ENCODE results near the gene MFF. TPM values are rescaled to one million over a fixed set of nuclear protein-coding genes. Genes with fewer than 3 reads are reported as not detected.

The MFF gene
- polyA plus RNA-seq (2012; ENCODE audit: missing spikeins), result 88.5 TPM

DNA sequence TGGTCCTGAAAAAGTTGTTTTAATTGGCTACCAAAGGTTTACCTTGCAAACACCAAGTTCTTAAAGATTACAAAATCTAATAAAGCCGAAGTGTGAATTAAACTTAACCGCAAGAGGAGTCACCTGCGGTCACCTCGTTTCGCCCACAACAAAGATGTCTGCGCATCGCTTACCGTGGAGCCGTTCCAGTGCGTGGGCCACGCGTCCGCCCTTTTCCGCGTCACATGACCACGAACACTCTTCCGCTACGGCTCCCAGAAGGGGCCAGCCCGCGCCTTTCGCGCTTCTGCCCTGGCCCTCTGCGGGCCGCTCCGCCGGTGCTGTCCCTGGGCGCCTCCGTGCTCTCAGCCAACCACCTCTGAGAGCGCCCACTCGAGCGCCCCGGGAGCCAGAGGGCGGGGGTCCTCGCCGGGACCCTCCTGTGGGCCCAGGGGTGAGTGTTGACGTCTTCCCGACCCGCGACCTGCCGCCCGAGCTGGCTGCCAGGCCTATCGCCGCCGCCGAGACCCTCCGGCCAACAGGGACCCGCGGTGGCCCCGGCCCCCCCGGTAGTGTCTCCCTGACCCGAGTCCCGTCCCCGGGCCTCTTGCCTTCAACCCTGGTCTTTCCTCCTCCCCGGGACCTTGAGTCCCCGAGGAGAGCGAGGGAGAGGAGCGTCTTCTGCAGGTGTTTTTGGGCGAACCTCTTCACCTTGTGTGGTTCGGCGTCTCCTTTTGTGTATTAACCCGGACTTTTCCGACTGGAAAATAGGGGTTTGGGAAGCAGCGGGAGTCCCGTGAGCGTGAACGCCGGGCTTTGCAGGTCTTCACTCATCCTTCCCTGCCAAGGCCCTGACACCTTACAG, at the start of gene MFF:
TSS of gene MFF (plus strand) at position 257 of the 844 bp plus-strand sequence. CDS start 5,415 bp downstream, outside the sequence.
- peak; percentile 49; the same call in 1 of the 2 replicates for TF ChIP-seq POLR2AphosphoS5 (IDR thresholded peaks at IDR 0.05; ENCODE audit: low read depth, low read length)
- TF ChIP-seq TAF1 (IDR thresholded peaks at IDR 0.05; ENCODE audit: borderline replicate concordance, low read depth, low read length), result peak; percentile 69; the same call in 1 of the 2 replicates
- TF ChIP-seq POLR2A (IDR thresholded peaks at IDR 0.05; ENCODE audit: low read depth, low read length), result peak; percentile 81
- FAIRE-seq, result peak; percentile 99
- peak; percentile 74 for DNase-seq (ENCODE audit: insufficient read length)

DNA sequence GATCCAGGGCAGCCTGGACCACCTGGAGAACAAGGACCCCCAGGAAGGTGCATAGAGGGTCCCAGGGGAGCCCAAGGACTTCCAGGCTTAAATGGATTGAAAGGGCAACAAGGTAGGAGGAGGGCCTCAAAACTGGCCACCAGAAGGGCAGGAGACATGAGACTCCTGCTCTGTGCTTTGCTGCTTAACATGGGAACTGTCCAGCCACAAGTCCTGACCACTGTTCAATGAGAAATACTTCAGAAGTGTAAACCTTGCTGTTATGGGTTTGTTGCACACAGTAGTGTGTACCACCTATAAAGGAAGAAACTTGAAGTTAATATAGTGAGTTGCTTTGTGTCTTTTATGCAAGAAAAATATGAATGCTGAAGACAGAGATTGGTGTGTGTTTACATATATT, 44.2 kb upstream of the MFF start:
- TF ChIP-seq POLR2AphosphoS5 (IDR thresholded peaks at IDR 0.05; ENCODE audit: low read depth, low read length), result no peak
- TF ChIP-seq POLR2A (IDR thresholded peaks at IDR 0.05; ENCODE audit: low read depth, low read length), result no peak
- no peak for TF ChIP-seq TAF1 (IDR thresholded peaks at IDR 0.05; ENCODE audit: borderline replicate concordance, low read depth, low read length)
- FAIRE-seq (no peak), DNase-seq (ENCODE audit: insufficient read length) (no peak)

GRCh38 chr2:227285741-227286236, 39.3 kb upstream of the MFF start:
- TF ChIP-seq POLR2A (IDR thresholded peaks at IDR 0.05; ENCODE audit: low read depth, low read length), result no peak
- TF ChIP-seq TAF1 (IDR thresholded peaks at IDR 0.05; ENCODE audit: borderline replicate concordance, low read depth, low read length), result no peak
- no peak for TF ChIP-seq POLR2AphosphoS5 (IDR thresholded peaks at IDR 0.05; ENCODE audit: low read depth, low read length)
- DNase-seq (ENCODE audit: insufficient read length) (no peak), FAIRE-seq (no peak)

- DNase-seq (ENCODE audit: insufficient read length) (no peak), FAIRE-seq (no peak)
- TF ChIP-seq POLR2AphosphoS5 (IDR thresholded peaks at IDR 0.05; ENCODE audit: low read depth, low read length) (no peak), POLR2A (IDR thresholded peaks at IDR 0.05; ENCODE audit: low read depth, low read length) (no peak), TAF1 (IDR thresholded peaks at IDR 0.05; ENCODE audit: borderline replicate concordance, low read depth, low read length) (no peak)
These were observed 37.3 kb upstream of the MFF start for GRCh38 chr2:227287771-227288170.

- DNase-seq (ENCODE audit: insufficient read length), result no peak
- no peak for TF ChIP-seq TAF1 (IDR thresholded peaks at IDR 0.05; ENCODE audit: borderline replicate concordance, low read depth, low read length)
- no peak for TF ChIP-seq POLR2A (IDR thresholded peaks at IDR 0.05; ENCODE audit: low read depth, low read length)
- no peak for TF ChIP-seq POLR2AphosphoS5 (IDR thresholded peaks at IDR 0.05; ENCODE audit: low read depth, low read length)
- FAIRE-seq, result no peak
These were observed 32.7 kb upstream of the MFF start for GRCh38 chr2:227292314-227292713.

- TF ChIP-seq TAF1 (IDR thresholded peaks at IDR 0.05; ENCODE audit: borderline replicate concordance, low read depth, low read length) (no peak), POLR2A (IDR thresholded peaks at IDR 0.05; ENCODE audit: low read depth, low read length) (no peak), POLR2AphosphoS5 (IDR thresholded peaks at IDR 0.05; ENCODE audit: low read depth, low read length) (no peak)
- DNase-seq (ENCODE audit: insufficient read length) (no peak), FAIRE-seq (no peak)
These were observed 31.5 kb upstream of the MFF start for GRCh38 chr2:227293531-227293930.

DNA sequence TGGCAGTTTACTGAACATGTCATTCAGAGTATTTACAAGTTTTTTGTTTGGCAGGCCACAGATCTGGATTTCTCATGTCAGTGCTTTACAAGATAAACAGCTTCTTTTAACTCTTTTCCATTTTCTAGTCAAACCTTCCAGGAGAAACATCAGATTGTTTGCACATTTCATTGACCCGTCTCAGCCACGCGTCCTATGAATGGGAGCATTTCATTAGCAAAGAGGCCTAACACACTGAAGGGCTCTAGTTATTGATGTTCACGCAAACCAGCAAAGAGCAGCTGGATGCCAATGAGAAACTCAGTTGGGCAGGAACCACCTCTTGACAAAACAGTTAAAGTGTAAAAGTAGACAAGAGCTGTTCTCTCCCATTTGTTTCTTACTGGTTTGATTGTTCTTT, 29.2 kb upstream of the MFF start:
- TF ChIP-seq POLR2AphosphoS5 (IDR thresholded peaks at IDR 0.05; ENCODE audit: low read depth, low read length) (no peak), TAF1 (IDR thresholded peaks at IDR 0.05; ENCODE audit: borderline replicate concordance, low read depth, low read length) (no peak), POLR2A (IDR thresholded peaks at IDR 0.05; ENCODE audit: low read depth, low read length) (no peak)
- no peak for DNase-seq (ENCODE audit: insufficient read length)
- no peak for FAIRE-seq

GRCh38 chr2:227296671-227297405, 28.2 kb upstream of the MFF start:
- no peak for FAIRE-seq
- TF ChIP-seq POLR2A (IDR thresholded peaks at IDR 0.05; ENCODE audit: low read depth, low read length), result no peak
- TF ChIP-seq POLR2AphosphoS5 (IDR thresholded peaks at IDR 0.05; ENCODE audit: low read depth, low read length), result no peak
- no peak for TF ChIP-seq TAF1 (IDR thresholded peaks at IDR 0.05; ENCODE audit: borderline replicate concordance, low read depth, low read length)
- DNase-seq (ENCODE audit: insufficient read length), result no peak

DNA sequence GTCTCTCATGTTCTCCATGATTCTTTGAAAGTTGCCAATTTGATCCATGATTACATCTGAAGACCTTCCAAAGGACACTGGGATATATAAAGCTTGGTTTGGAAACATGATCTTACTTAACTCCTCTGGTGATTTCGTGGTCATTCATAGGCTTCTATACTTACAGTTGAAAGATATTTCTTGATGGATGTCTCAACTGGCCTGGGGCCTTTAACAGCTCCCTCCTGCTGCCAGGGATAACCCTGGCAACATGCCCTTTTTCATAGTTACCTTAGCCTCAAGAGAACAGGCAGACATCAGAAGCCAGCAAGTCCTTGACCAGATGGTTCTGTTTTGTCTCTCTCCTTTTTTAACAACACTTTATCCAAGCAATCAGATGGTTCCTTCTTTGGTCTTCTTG, 23.5 kb upstream of the MFF start:
- TF ChIP-seq TAF1 (IDR thresholded peaks at IDR 0.05; ENCODE audit: borderline replicate concordance, low read depth, low read length) (no peak), POLR2A (IDR thresholded peaks at IDR 0.05; ENCODE audit: low read depth, low read length) (no peak), POLR2AphosphoS5 (IDR thresholded peaks at IDR 0.05; ENCODE audit: low read depth, low read length) (no peak)
- no peak for FAIRE-seq
- no peak for DNase-seq (ENCODE audit: insufficient read length)

DNA sequence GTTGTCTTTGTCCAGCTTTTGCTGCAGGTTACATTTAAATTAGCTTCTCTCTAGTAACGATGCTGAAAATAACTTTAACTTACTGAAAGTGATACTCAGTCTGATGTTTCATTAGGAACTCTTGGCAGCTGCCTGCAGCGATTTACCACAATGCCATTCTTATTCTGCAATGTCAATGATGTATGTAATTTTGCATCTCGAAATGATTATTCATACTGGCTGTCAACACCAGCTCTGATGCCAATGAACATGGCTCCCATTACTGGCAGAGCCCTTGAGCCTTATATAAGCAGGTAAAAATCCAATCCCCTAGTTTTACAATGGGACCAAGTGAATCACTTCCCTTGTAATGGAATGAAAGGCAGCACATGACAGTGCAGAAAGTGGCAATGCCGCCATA, 16.3 kb upstream of the MFF start:
- no peak for TF ChIP-seq POLR2AphosphoS5 (IDR thresholded peaks at IDR 0.05; ENCODE audit: low read depth, low read length)
- no peak for TF ChIP-seq POLR2A (IDR thresholded peaks at IDR 0.05; ENCODE audit: low read depth, low read length)
- no peak for TF ChIP-seq TAF1 (IDR thresholded peaks at IDR 0.05; ENCODE audit: borderline replicate concordance, low read depth, low read length)
- FAIRE-seq (peak; percentile 82), DNase-seq (ENCODE audit: insufficient read length) (no peak)

- FAIRE-seq (no peak), DNase-seq (ENCODE audit: insufficient read length) (no peak)
- no peak for TF ChIP-seq POLR2A (IDR thresholded peaks at IDR 0.05; ENCODE audit: low read depth, low read length)
- TF ChIP-seq TAF1 (IDR thresholded peaks at IDR 0.05; ENCODE audit: borderline replicate concordance, low read depth, low read length), result no peak
- no peak for TF ChIP-seq POLR2AphosphoS5 (IDR thresholded peaks at IDR 0.05; ENCODE audit: low read depth, low read length)
These were observed 14.3 kb upstream of the MFF start for GRCh38 chr2:227310756-227311110.
